Thyroid gland (tissue), 4 donors: ENCODE results near the gene HIPK2. TPM values are rescaled to one million over a fixed set of nuclear protein-coding genes. Genes with fewer than 3 reads are reported as not detected.
"Not testable (repeated sequence)": the region's sequence is repeated elsewhere in the genome, so short reads cannot be mapped to it uniquely, and the experiment has no call there.

Experiments used
- DNase-seq, 2 donors: peaks; one replicate each; pipeline ENCODE4 v3.0.0-alpha.2; 2019
- H3K27ac ChIP-seq, 3 donors: fragments of 200-600 bp; sonication (generic); 1 replicate in 2 of 3; 2 replicates in 1 of 3; pipeline ENCODE4 v1.5.1; 2016 to 2019; ENCODE audit warnings: mild to moderate bottlenecking in 1 of 3, moderate library complexity in 1 of 3
- H3K27me3 ChIP-seq: fragments of 200-600 bp; sonication (generic); one replicate; pipeline ENCODE4 v1.5.1; 2019
- H3K36me3 ChIP-seq, 2 donors: fragments of 200-600 bp; sonication (generic); one replicate each; pipeline ENCODE4 v1.5.1; 2016 to 2019
- H3K4me1 ChIP-seq, 2 donors: fragments of 200-600 bp; sonication (generic); one replicate each; pipeline ENCODE4 v1.5.1; 2017 to 2019
- H3K4me3 ChIP-seq, 3 donors: fragments of 200-600 bp; sonication (generic); replicated peaks in 1 of 3; 1 replicate in 2 of 3; 2 replicates in 1 of 3; pipeline ENCODE4 v1.5.1; 2016; ENCODE audit warnings: mild to moderate bottlenecking in 1 of 3
- H3K9me3 ChIP-seq: fragments of 200-600 bp; sonication (generic); one replicate; pipeline ENCODE4 v1.5.1; 2017
- POLR2A ChIP-seq, 2 donors: fragments of 450-650 bp; IDR thresholded peaks; one replicate each; pipeline ENCODE4 v1.6.1; 2017; ENCODE audit warnings: antibody characterized with exemption in 2 of 2, mild to moderate bottlenecking in 2 of 2, moderate library complexity in 1 of 2
- WGBS, 2 donors: methylation state at CpG; one replicate each; pipeline ENCODE4 v1.1.5; 2017; 5-methylcytosine and 5-hydroxymethylcytosine counted together
- intact Hi-C: fragments of 100-400 bp; cut with DNase I; formaldehyde crosslinking; loops from one replicate; pipeline ENCODE4 v1.15.1; 2023
- total RNA-seq, 4 donors: library from RNA; depleted of rRNA; stranded (reverse); fragments of >200 nt; gene quantifications; one replicate each; pipeline ENCODE4 v1.2.3, GENCODE V29; 2016
- TF ChIP-seq, protein P1 (sequence below), 6 experiments: fragments of 200-600 bp in 3 of 6; fragments of 450-650 bp in 3 of 6; sonication (generic) in 3 of 6; IDR thresholded peaks; one replicate each; pipeline ENCODE4 v1.5.1; 2016 to 2019; ENCODE audit warnings: antibody characterized with exemption in 6 of 6, mild to moderate bottlenecking in 2 of 6, inconsistent platforms in 1 of 6, moderate library complexity in 1 of 6

HIPK2 gene
- total RNA-seq, 4 donors from 2014 or later, result 31.3 to 58.5 (median 41.0) TPM

DNA sequence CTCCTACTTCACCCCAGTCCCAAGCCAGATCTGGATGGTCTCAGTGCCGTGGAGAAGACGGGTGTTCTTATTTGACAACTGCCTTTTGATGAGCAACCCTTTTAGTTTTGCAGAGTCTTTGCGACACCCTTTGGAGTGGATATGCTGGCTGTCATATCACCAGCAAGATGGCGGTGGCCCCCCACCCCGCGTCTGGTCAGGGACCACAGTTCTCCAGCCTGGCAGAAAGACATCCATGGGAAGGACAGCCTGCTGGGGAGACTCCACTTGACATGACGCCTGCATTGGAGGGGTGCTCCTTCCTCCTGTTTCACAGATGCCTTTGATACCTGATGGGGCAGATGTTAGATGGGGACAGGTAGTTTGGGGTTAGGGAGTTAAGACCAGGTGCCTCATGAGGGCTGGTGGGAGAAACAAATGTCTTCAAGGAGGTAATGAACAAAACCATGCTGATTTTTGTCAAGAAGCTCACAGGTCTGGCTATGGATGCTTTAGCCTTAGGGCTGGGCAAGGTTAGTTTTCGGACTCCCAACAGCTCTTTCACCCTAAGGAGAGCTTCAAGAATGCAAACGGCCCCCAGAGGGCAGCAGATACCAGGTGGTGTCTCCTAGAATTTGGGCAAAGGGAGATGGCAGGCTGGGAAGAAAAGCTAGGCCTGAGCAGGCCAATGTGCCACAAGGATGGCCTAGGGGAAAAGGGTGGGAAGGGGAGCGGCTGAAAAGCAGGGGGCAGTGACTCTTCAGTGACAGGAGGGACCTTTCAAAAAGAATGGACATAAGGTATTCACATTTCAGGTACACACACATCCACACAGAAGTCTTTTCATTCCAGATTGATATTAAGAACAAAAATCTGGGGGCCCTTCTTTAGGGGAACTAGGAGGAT is 159.1 kb downstream of the HIPK2 start:
- intact Hi-C loops, result no loop called here
- DNase-seq, result peak; percentile 30 to 52

DNA sequence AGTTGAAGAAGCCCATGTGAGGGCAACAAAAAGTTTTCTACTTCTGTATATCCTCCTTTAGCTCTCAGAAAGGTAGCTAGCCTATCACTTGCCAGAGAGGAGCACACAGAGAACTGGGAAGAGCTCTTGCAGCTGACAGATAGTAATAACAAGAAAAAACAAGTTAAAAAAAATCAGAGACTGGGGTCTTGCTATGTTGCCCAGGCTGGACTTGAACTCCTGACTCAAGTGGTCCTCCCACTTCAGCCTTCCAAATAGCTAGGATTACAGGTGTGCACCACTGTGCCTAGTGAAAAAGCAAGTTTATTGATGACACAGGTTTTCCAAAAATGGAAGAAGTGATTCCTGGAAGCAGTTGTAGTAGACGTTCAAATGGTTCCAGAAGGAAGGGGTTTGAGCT is 160.7 kb downstream of the HIPK2 start:
- intact Hi-C loops, result no loop called here
- TF ChIP-seq, protein P1, sequence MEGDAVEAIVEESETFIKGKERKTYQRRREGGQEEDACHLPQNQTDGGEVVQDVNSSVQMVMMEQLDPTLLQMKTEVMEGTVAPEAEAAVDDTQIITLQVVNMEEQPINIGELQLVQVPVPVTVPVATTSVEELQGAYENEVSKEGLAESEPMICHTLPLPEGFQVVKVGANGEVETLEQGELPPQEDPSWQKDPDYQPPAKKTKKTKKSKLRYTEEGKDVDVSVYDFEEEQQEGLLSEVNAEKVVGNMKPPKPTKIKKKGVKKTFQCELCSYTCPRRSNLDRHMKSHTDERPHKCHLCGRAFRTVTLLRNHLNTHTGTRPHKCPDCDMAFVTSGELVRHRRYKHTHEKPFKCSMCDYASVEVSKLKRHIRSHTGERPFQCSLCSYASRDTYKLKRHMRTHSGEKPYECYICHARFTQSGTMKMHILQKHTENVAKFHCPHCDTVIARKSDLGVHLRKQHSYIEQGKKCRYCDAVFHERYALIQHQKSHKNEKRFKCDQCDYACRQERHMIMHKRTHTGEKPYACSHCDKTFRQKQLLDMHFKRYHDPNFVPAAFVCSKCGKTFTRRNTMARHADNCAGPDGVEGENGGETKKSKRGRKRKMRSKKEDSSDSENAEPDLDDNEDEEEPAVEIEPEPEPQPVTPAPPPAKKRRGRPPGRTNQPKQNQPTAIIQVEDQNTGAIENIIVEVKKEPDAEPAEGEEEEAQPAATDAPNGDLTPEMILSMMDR (IDR thresholded peaks at IDR 0.05), result no peak
- no peak for TF ChIP-seq POLR2A (IDR thresholded peaks at IDR 0.05)
- H3K36me3 ChIP-seq, result peaks cover 14 to 38% of the 10 kb centered on the region in 2 donors
- DNase-seq, result no peak
- H3K27ac ChIP-seq, result no peak overlapping the region
- no peaks in the 10 kb centered on the region for H3K4me1 ChIP-seq
- H3K4me3 ChIP-seq, result no peak overlapping the region
- 93 to 96% methylated on average over 1 of the region's 1 CpG for WGBS, 2 donors
- no peaks in the 10 kb centered on the region for H3K27me3 ChIP-seq
- no peaks in the 10 kb centered on the region for H3K9me3 ChIP-seq

More for the DNA sequence above, 159.1 kb downstream of the HIPK2 start:
- no peak for TF ChIP-seq POLR2A (IDR thresholded peaks at IDR 0.05)
- TF ChIP-seq, protein P1 (IDR thresholded peaks at IDR 0.05), result peak in 3 of 6 experiments; percentile 25 to 46 (median 34)
- H3K9me3 ChIP-seq, result no peaks in the 10 kb centered on the region
- 91 to 94% methylated on average over 10 of the region's 10 CpGs for WGBS, 2 donors
- no peak overlapping the region for H3K27ac ChIP-seq
- no peaks in the 10 kb centered on the region for H3K27me3 ChIP-seq
- no peak overlapping the region for H3K4me3 ChIP-seq
- H3K36me3 ChIP-seq, result peaks cover 9 to 25% of the 10 kb centered on the region in 2 donors
- H3K4me1 ChIP-seq, result no peaks in the 10 kb centered on the region

DNA sequence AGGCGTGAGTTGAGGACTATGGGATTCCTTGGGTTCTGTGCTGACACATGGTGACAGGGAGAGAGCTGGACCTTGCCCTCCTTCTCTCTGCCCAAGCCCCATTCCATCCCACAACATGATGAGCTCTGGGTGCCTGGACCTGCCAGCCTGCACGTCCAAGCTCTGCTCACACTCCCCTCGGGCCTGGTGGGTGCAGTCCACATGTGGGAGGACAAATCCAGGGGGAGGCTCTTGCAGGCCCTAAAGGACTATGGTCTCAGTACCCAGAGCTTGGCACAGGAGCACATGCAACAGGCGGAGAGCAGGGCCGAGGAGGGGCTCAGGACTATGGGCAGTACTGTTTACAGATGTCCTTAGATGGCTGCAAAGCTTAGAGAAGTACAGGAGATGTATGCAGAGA is 162.9 kb downstream of the HIPK2 start:
- 90 to 97% methylated on average over 3 to 5 of the region's 5 CpGs for WGBS, 2 donors
- TF ChIP-seq, protein P1 (IDR thresholded peaks at IDR 0.05), result no peak
- no peak for TF ChIP-seq POLR2A (IDR thresholded peaks at IDR 0.05)
- peaks cover 14 to 37% of the 10 kb centered on the region in 2 donors for H3K36me3 ChIP-seq
- no peaks in the 10 kb centered on the region for H3K9me3 ChIP-seq
- no peaks in the 10 kb centered on the region for H3K27me3 ChIP-seq
- no peak overlapping the region for H3K27ac ChIP-seq
- H3K4me1 ChIP-seq, result no peaks in the 10 kb centered on the region
- H3K4me3 ChIP-seq, result no peak overlapping the region
- no peak for DNase-seq
- intact Hi-C loops, result no loop called here

DNA sequence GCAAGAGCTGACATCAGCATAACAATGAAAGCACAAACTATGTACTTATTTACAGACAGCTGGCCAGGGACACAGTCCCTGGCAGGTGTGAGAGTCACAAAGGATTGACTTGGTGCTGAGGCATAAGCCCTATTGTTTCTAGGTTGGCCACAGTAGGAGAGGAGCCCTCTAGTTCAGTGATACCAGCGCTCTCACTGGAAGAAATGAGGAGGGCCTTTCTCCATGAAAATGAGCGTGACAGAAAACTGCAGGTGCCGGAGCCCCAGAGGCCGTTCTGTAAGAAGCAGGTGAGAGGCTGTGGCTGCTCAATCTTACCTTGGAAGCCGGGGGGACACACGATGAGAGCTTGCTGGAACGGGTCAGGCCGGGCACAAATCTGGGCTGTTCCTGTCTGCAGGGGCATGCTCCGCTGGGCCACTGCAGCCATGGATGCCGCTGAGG is 163.8 kb downstream of the HIPK2 start:
- no peak for TF ChIP-seq POLR2A (IDR thresholded peaks at IDR 0.05)
- TF ChIP-seq, protein P1 (IDR thresholded peaks at IDR 0.05), result no peak
- no peaks in the 10 kb centered on the region for H3K4me1 ChIP-seq
- H3K36me3 ChIP-seq, result peaks cover 14 to 32% of the 10 kb centered on the region in 2 donors
- no peak overlapping the region for H3K4me3 ChIP-seq
- no peak for DNase-seq
- H3K27me3 ChIP-seq, result no peaks in the 10 kb centered on the region
- H3K27ac ChIP-seq, result no peak overlapping the region
- H3K9me3 ChIP-seq, result no peaks in the 10 kb centered on the region
- WGBS, 2 donors, result 86% methylated on average over 10 of the region's 10 CpGs
- intact Hi-C loops, result no loop called here

DNA sequence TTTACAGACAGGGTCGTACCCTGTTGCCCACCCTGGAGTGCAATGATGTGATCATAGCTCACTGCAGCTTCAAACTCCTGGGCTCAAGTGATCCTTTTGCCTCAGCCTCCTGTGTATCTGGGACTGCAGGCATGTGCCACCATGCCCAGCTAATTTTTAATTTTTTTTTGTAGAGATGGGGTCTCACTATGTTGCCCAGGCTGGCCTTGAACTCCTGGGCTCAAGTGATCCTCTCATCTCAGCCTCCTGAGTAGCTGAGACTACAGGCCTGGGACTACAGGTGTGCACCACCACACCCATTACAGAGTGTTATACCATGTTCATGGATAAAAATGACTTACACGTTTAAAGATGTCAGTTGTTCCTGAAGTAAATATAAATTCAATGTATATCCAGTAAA is 166.2 kb downstream of the HIPK2 start:
- H3K4me3 ChIP-seq, H3K27me3 ChIP-seq, H3K9me3 ChIP-seq, intact Hi-C loops, H3K27ac ChIP-seq, DNase-seq, H3K4me1 ChIP-seq: not testable (repeated sequence)
- peaks cover 5 to 32% of the 10 kb centered on the region in 2 donors for H3K36me3 ChIP-seq
- 93 to 97% methylated on average over 2 of the region's 2 CpGs for WGBS, 2 donors
